GM18511 (cell line): ENCODE data around the gene DNLZ.

Experiments used
- ATAC-seq: cut with Tn5 transposase; IDR thresholded peaks from one replicate; pipeline ENCODE4 v1.9.1; 2021; ENCODE audit warnings: mild to moderate bottlenecking, moderate library complexity; ENCODE audit not compliant: unreplicated experiment

Gene DNLZ

DNA sequence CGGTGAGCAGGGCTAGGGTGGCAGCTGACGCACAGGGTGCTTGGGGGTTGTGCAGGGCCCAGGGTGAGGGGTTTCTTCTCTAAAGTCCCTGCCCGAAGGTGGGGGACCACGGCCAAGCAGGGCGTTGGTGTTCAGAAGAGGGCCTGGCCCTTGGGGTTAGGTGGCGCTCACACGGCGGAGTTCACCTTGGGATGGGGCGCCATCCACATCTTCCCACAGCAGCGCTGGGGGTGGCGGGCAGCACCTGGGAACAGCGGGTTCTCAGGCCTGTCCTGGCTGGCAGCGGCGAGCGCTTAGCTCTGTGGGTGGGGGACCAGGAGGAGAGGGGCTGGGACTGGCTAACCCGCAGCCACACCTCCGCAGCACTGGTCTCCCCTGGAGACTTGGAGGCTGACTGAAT, 30.1 kb downstream of the DNLZ start:
- ATAC-seq = no peak

DNA sequence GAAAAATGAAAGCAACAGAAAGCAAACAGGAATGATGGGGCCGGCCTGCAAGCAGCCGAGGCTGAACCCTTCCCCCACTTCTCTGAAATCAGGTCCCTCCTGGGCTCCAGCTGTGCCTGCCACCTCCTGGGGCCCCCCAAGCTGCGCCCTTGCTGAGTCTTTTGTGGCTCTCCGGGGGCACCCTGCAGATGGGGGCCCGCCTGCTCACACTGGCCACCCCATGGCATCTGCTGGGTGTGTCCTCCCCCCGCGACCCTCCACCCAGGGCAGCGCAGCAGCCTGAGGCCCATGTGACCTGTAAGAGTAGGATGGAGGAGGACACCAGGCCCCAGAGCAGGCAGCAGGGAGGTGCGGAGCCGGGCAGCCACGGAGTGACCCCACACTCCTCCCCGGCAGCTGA, 30.5 kb downstream of the DNLZ start:
- ATAC-seq = no peak

GRCh38 chr9:136332482-136332983, 31.0 kb downstream of the DNLZ start:
- no peak for ATAC-seq

- no peak for ATAC-seq
Measured at GRCh38 chr9:136331556-136332481, 31.7 kb downstream of the DNLZ start.

DNA sequence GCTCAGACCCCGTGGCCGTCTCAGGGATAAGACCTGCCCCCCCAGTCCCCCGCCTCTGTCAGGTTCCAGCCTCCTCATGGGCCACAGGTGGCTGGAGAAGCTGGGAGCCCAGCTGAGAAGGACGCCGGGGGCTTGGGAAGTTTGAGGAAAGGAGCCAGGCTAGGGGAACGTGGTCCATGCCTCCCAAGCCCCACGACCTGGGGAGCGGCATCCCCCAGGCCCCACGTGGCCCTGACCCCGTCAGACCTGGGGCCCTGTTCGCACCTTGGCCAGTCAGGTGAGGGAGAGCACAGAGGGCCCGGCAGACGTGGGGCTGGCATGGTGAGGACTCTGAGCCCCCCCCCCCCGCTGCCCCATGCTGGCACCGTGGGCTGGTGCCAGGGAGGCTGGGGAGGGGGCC, 32.5 kb downstream of the DNLZ start:
- ATAC-seq = no peak

- no peak for ATAC-seq
Measured at GRCh38 chr9:136330406-136330990, 33.0 kb downstream of the DNLZ start.

GRCh38 chr9:136329636-136330405, 33.7 kb downstream of the DNLZ start:
- no peak for ATAC-seq

GRCh38 chr9:136329211-136329627, 34.3 kb downstream of the DNLZ start:
- ATAC-seq = no peak

- no peak for ATAC-seq
Measured at GRCh38 chr9:136328622-136329041, 34.9 kb downstream of the DNLZ start.

GRCh38 chr9:136328011-136328621, 35.4 kb downstream of the DNLZ start:
- no peak for ATAC-seq

DNA sequence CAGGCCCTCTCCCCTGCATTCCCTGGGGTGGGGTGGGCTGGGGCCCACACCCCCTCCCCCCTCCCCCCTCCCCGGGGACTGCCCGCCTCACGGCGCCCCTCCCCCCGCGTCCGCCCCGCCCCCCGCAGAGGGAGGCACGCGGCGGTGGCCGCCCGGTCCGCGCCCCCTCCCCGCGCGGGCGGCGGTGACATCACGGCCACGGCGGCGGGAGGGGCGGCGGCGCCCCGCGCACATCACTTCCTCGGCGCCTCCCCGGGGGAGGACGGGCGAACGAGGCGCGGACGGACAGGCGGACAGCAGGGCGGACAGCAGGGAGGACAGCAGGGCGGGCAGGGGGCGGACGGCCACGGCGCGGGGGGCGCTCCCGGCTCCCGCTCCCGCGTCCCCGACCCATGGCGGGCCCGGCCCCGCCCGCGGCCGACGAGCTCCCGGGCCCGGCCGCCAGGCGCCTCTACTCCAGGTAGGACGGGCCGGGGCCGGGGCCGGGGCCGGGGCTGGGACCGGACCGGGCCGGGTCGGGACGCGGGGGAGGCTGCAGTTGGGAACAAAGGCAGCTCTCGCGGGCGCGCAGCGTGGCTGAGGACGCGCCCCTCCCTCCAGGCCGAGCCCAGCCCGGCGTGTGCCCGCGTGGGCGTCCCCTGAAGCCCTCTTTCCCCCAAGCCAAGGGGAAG, 36.1 kb downstream of the DNLZ start, which contains the start of gene GPSM1:
GPSM1 (plus strand) TSS at position 236 of the 671 bp plus-strand sequence; CDS start at position 393, 157 bp downstream.
- ATAC-seq = no peak

GRCh38 chr9:136326761-136327303, 36.7 kb downstream of the DNLZ start:
- ATAC-seq = no peak

DNA sequence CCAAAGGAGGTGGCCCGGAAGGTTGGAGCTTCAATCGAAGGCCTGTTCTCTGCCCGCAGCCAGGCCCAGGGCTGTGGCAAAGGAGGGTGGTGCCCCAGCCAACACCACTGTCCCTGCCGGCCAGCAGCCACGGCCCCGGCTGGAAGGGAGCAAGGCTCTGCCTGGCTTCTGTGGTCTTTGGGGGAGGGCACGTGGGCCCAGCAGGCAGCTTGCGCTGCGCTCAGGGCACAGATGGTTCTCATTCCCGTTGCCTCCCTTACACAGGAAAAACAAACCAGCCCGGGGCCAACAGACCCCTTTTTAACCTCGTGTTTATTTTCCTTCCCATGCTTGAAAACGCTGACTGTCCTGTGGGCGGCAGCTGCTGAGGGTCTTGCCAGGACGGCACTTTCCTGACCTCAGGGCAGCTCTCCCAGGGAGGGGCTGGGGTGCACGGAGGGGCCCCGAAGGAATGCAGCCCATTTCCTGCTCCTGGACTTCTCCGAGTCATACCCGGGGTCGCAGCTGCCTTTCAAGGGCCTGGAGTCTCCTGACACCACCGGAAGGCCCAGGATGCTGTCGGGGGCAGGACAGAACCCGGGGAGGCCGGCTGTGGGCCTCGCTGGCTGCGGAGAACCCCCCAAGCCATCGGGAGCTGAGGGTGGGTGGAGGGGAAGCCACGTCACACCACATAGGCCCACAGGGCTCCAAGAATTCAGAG, 37.3 kb downstream of the DNLZ start:
- no peak for ATAC-seq

- ATAC-seq = no peak
Measured at GRCh38 chr9:136325358-136325757, 38.2 kb downstream of the DNLZ start.

DNA sequence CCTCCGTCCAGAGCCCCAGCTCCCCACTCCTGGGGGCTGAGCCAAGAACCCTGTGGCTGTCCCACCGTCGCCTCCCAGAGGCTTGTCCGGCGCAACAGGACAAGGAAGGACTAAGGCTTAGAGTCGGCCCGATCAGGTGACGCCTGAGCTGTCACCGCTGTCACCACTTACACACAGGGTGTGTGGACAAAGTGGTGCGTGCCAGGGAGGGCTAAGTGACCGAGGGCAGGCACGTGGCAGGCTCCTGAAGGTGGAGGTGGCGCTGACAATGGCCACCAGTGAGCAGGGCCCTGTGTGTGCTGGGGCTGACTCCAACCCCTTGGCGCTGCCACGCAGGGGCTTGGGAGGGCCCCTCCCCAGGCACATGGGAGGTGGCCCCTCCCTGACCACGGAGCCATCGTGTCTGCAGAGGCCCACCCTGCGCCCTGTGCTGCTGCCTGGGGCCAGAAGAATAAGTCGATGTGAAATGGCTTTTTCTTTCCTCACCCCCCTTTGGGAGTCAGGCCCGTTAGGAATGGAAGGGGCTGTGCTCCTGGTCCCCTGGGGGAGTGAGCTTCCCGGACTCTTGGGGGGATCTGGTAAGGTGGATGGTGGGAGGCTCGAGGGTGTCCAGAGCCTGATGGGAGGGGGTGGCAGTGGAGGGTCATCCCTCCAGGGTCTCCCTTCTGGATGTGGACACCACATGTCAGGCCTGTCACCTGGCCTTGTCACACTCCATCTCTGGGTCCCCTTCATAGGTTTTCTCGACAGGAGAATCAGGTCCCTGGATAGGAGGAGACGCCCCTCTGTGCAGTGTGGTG, 38.8 kb downstream of the DNLZ start:
- no peak for ATAC-seq

GRCh38 chr9:136323371-136323789, 40.2 kb downstream of the DNLZ start:
- no peak for ATAC-seq

GRCh38 chr9:136322756-136323330, 40.7 kb downstream of the DNLZ start:
- no peak for ATAC-seq

DNA sequence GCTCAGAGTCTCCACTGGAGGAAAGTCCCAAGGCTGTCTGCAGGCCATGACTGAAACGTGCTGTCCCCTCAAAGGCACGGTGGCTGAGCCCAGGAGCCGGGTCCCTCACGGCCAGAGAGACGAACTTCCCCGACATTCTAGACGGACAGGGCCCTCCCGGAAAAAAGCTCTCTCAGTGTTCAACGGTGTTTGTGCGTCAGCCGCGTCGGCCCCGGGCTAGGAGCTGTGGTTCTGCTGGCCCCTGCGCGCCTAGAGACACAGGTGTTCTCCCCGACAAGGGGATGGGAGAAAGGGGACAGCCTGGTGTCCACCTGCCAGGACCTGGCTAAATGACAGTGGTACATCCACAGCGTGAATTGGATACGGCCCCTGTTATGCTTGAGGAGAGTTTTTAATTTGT, 42.0 kb downstream of the DNLZ start:
- no peak for ATAC-seq
